HEK293 (cell line): ENCODE data around the gene GIN1.
A peak's percentile ranks its signal among the peaks of the same experiment; 100 is the strongest.

Experiments
- AEBP2 ChIP-seq: fragments of 450-650 bp; formaldehyde crosslinking; IDR thresholded peaks from 2 replicates; pipeline ENCODE4 v1.5.1; 2016; ENCODE audit warnings: missing biosample characterization, missing genetic modification characterization, borderline replicate concordance
- BCL11A ChIP-seq: fragments of 450-650 bp; formaldehyde crosslinking; IDR thresholded peaks from 2 replicates; pipeline ENCODE4 v1.5.1; 2016; ENCODE audit warnings: low read depth, missing biosample characterization, missing genetic modification characterization
- BCL11B ChIP-seq: fragments of 450-650 bp; formaldehyde crosslinking; IDR thresholded peaks from 2 replicates; pipeline ENCODE4 v1.5.1; 2016; ENCODE audit warnings: low read depth, missing biosample characterization, missing genetic modification characterization
- CTCF ChIP-seq: fragments of 450-650 bp; formaldehyde crosslinking; IDR thresholded peaks from 2 replicates; pipeline ENCODE4 v1.5.1; 2016; ENCODE audit warnings: missing biosample characterization, missing genetic modification characterization
- MEIS1 ChIP-seq: sonication (generic); formaldehyde crosslinking; IDR thresholded peaks from 2 replicates; pipeline ENCODE4 v1.8.1; 2022; ENCODE audit warnings: missing genetic modification reagents, mild to moderate bottlenecking, borderline replicate concordance
- PRDM10 ChIP-seq: fragments of 450-650 bp; formaldehyde crosslinking; IDR thresholded peaks from 2 replicates; pipeline ENCODE4 v1.5.1; 2016; ENCODE audit warnings: missing biosample characterization, missing genetic modification characterization
- SCRT2 ChIP-seq: fragments of 450-650 bp; formaldehyde crosslinking; IDR thresholded peaks from 2 replicates; pipeline ENCODE4 v1.5.1; 2016; ENCODE audit warnings: missing biosample characterization, missing genetic modification characterization
- ZBTB21 ChIP-seq: fragments of 450-650 bp; formaldehyde crosslinking; IDR thresholded peaks from 2 replicates; pipeline ENCODE4 v1.5.1; 2017; ENCODE audit warnings: missing biosample characterization, missing genetic modification characterization
- ZBTB48 ChIP-seq: fragments of 450-650 bp; formaldehyde crosslinking; IDR thresholded peaks from 2 replicates; pipeline ENCODE4 v1.5.1; 2016; ENCODE audit warnings: missing biosample characterization, missing genetic modification characterization
- ZFHX2 ChIP-seq: fragments of 450-650 bp; formaldehyde crosslinking; conservative IDR thresholded peaks from 2 replicates; pipeline ENCODE4 v1.5.1; 2016; ENCODE audit warnings: missing biosample characterization, missing genetic modification characterization
- ZFP37 ChIP-seq: fragments of 450-650 bp; formaldehyde crosslinking; IDR thresholded peaks from 2 replicates; pipeline ENCODE4 v1.5.1; 2016; ENCODE audit warnings: missing biosample characterization, missing genetic modification characterization
- ZFP41 ChIP-seq: fragments of 450-650 bp; formaldehyde crosslinking; IDR thresholded peaks from 2 replicates; pipeline ENCODE4 v1.5.1; 2016; ENCODE audit warnings: missing biosample characterization, missing genetic modification characterization, borderline replicate concordance
- ZNF10 ChIP-seq: fragments of 450-650 bp; formaldehyde crosslinking; IDR thresholded peaks from 2 replicates; pipeline ENCODE4 v1.5.1; 2017; ENCODE audit warnings: missing biosample characterization, missing genetic modification characterization
- ZNF214 ChIP-seq: fragments of 450-650 bp; formaldehyde crosslinking; IDR thresholded peaks from 2 replicates; pipeline ENCODE4 v1.5.1; 2017; ENCODE audit warnings: missing biosample characterization, mild to moderate bottlenecking, missing genetic modification characterization, borderline replicate concordance
- ZNF23 ChIP-seq: fragments of 450-650 bp; formaldehyde crosslinking; IDR thresholded peaks from 2 replicates; pipeline ENCODE4 v1.5.1; 2016; ENCODE audit warnings: missing biosample characterization, missing genetic modification characterization, borderline replicate concordance
- ZNF239 ChIP-seq: fragments of 450-650 bp; formaldehyde crosslinking; IDR thresholded peaks from 2 replicates; pipeline ENCODE4 v1.5.1; 2016; ENCODE audit warnings: missing biosample characterization, missing genetic modification characterization
- ZNF274 ChIP-seq, 2 experiments: fragments of 200-500 bp in 1 of 2; fragments of 450-650 bp in 1 of 2; sonication (Bioruptor generic) in 1 of 2; formaldehyde crosslinking in 1 of 2; IDR thresholded peaks; 2 replicates each; pipeline versions ENCODE4 v1.5.1 to v1.6.1; 2014 to 2016; ENCODE audit warnings: borderline replicate concordance in 1 of 2, inconsistent platforms in 1 of 2, low read length in 1 of 2, missing biosample characterization in 1 of 2, missing genetic modification characterization in 1 of 2
- ZNF280C ChIP-seq: fragments of 450-650 bp; formaldehyde crosslinking; IDR thresholded peaks from 2 replicates; pipeline ENCODE4 v1.5.1; 2016; ENCODE audit warnings: missing biosample characterization, missing genetic modification characterization
- ZNF302 ChIP-seq: fragments of 450-650 bp; formaldehyde crosslinking; IDR thresholded peaks from 2 replicates; pipeline ENCODE4 v1.5.1; 2016; ENCODE audit warnings: missing biosample characterization, missing genetic modification characterization, low read depth
- ZNF350 ChIP-seq: fragments of 450-650 bp; formaldehyde crosslinking; IDR thresholded peaks from 2 replicates; pipeline ENCODE4 v1.5.0; 2017; ENCODE audit warnings: missing biosample characterization, mild to moderate bottlenecking, missing genetic modification characterization
- ZNF366 ChIP-seq: fragments of 450-650 bp; formaldehyde crosslinking; conservative IDR thresholded peaks from 2 replicates; pipeline ENCODE4 v1.5.1; 2016; ENCODE audit warnings: missing biosample characterization, missing genetic modification characterization
- ZNF433 ChIP-seq: fragments of 450-650 bp; formaldehyde crosslinking; IDR thresholded peaks from 2 replicates; pipeline ENCODE4 v1.5.1; 2016; ENCODE audit warnings: missing biosample characterization, missing genetic modification characterization, low read depth
- ZNF529 ChIP-seq: fragments of 450-650 bp; formaldehyde crosslinking; IDR thresholded peaks from 2 replicates; pipeline ENCODE4 v1.5.1; 2017; ENCODE audit warnings: missing genetic modification characterization, missing biosample characterization; ENCODE audit not compliant: insufficient replicate concordance
- ZNF548 ChIP-seq: fragments of 450-650 bp; formaldehyde crosslinking; IDR thresholded peaks from 2 replicates; pipeline ENCODE4 v1.5.1; 2016; ENCODE audit warnings: missing biosample characterization, missing genetic modification characterization
- ZNF549 ChIP-seq: fragments of 450-650 bp; IDR thresholded peaks from 2 replicates; pipeline ENCODE4 v1.5.1; 2018; ENCODE audit warnings: missing biosample characterization, missing genetic modification characterization, mild to moderate bottlenecking, inconsistent platforms, moderate library complexity
- ZNF626 ChIP-seq: fragments of 450-650 bp; sonication (Bioruptor Pico); formaldehyde crosslinking; IDR thresholded peaks from 2 replicates; pipeline ENCODE4 v1.5.1; 2018; ENCODE audit warnings: missing biosample characterization, missing genetic modification characterization, inconsistent platforms
- ZNF645 ChIP-seq: fragments of 450-650 bp; formaldehyde crosslinking; IDR thresholded peaks from 2 replicates; pipeline ENCODE4; 2016; ENCODE audit warnings: missing biosample characterization, missing genetic modification characterization
- ZNF707 ChIP-seq: fragments of 450-650 bp; formaldehyde crosslinking; IDR thresholded peaks from 2 replicates; pipeline ENCODE4 v1.5.1; 2016; ENCODE audit warnings: missing biosample characterization, missing genetic modification characterization

Gene GIN1

GRCh38 chr5:103119765-103120606, at the start of gene GIN1, which contains the start of gene PPIP5K2 (continued):
- TF ChIP-seq AEBP2 (tag by site-specific recombination) (no peak), PRDM10 (tag by site-specific recombination) (peak; percentile 90), ZBTB48 (tag by site-specific recombination) (peak; percentile 85), CTCF (tag by site-specific recombination) (no peak), ZNF366 (tag by site-specific recombination) (peak; percentile 43; the same call in 1 of the 2 replicates), ZBTB21 (peak; percentile 80; the same call in 1 of the 2 replicates), ZFP41 (tag by site-specific recombination) (no peak), ZNF707 (no peak), ZNF433 (tag by site-specific recombination) (0 out of 2 replicates have a peak, but pooled peaks have one; percentile 12), MEIS1 (CRISPR knock-in tag) (no peak), ZNF274 (IDR thresholded peaks at IDR 0.05; ENCODE audit: low read length) (no peak), ZNF274 (tag by site-specific recombination; IDR thresholded peaks at IDR 0.05; ENCODE audit: borderline replicate concordance) (no peak), BCL11A (tag by site-specific recombination) (no peak), ZNF214 (no peak), SCRT2 (tag by site-specific recombination) (peak; percentile 56), ZNF23 (tag by site-specific recombination) (no peak), ZNF645 (tag by site-specific recombination) (no peak), ZNF549 (tag by site-specific recombination) (no peak), ZNF239 (tag by site-specific recombination) (peak; percentile 49; the same call in 1 of the 2 replicates), ZNF529 (tag by site-specific recombination) (no peak), ZFP37 (tag by site-specific recombination) (peak; percentile 98), ZNF548 (tag by site-specific recombination) (no peak), ZNF280C (tag by site-specific recombination) (no peak), ZNF10 (tag by site-specific recombination) (0 out of 2 replicates have a peak, but pooled peaks have one; percentile 38), ZNF626 (tag by site-specific recombination) (peak; percentile 72; the same call in 1 of the 2 replicates), BCL11B (tag by site-specific recombination) (peak; percentile 72), ZNF350 (tag by site-specific recombination) (no peak), ZFHX2 (peak; percentile 78), ZNF302 (tag by site-specific recombination) (0 out of 2 replicates have a peak, but pooled peaks have one; percentile 38)
